ENCODE measurements around the gene EFNA3.

Gene EFNA3

GRCh38 chr1:155030899-155031298 is 47.7 kb upstream of the EFNA3 start:
- H4K20me1 ChIP-seq (ENCODE audit: low read depth, low read length) = no peaks in the 10 kb centered on the region
- no peak overlapping the region for H2AFZ ChIP-seq (ENCODE audit: low read depth, low read length, severe bottlenecking)
- H3K36me3 ChIP-seq (ENCODE audit: low read length) = no peaks in the 10 kb centered on the region
- H3K9me2 ChIP-seq (replicated peaks; ENCODE audit: insufficient read depth, low read length) = no peaks in the 10 kb centered on the region
- H3K27ac ChIP-seq (ENCODE audit: low read depth, low read length) = no peak overlapping the region
- H3K4me3 ChIP-seq (ENCODE audit: insufficient read depth, low read length, poor library complexity, severe bottlenecking) = no peak overlapping the region
- no peaks in the 10 kb centered on the region for H3F3A ChIP-seq (ENCODE audit: insufficient read depth)
- no peaks in the 10 kb centered on the region for H3K79me2 ChIP-seq (ENCODE audit: insufficient read depth, low read length)
- no peak overlapping the region for H3K9ac ChIP-seq (ENCODE audit: low read length)
- H3K27me3 ChIP-seq (ENCODE audit: low read length) = no peaks in the 10 kb centered on the region
- no peaks in the 10 kb centered on the region for H3K9me3 ChIP-seq (ENCODE audit: insufficient read depth, low read length)
- H3K4me2 ChIP-seq (ENCODE audit: low read depth, low read length, poor library complexity, severe bottlenecking) = no peak overlapping the region
- TF ChIP-seq CTCF (IDR thresholded peaks at IDR 0.05; ENCODE audit: insufficient read depth, low read length, poor library complexity, severe bottlenecking) (no peak), EZH2phosphoT487 (conservative IDR thresholded peaks at IDR 0.05; ENCODE audit: low read length) (no peak)

- no peak overlapping the region for H2AFZ ChIP-seq (ENCODE audit: low read depth, low read length, severe bottlenecking)
- H3K27ac ChIP-seq (ENCODE audit: low read depth, low read length) = no peak overlapping the region
- H3F3A ChIP-seq (ENCODE audit: insufficient read depth) = no peaks in the 10 kb centered on the region
- H3K36me3 ChIP-seq (ENCODE audit: low read length) = no peaks in the 10 kb centered on the region
- H4K20me1 ChIP-seq (ENCODE audit: low read depth, low read length) = no peaks in the 10 kb centered on the region
- H3K27me3 ChIP-seq (ENCODE audit: low read length) = no peaks in the 10 kb centered on the region
- H3K9ac ChIP-seq (ENCODE audit: low read length) = no peak overlapping the region
- H3K79me2 ChIP-seq (ENCODE audit: insufficient read depth, low read length) = no peaks in the 10 kb centered on the region
- no peak for TF ChIP-seq CTCF (IDR thresholded peaks at IDR 0.05; ENCODE audit: insufficient read depth, low read length, poor library complexity, severe bottlenecking)
- no peak for TF ChIP-seq EZH2phosphoT487 (conservative IDR thresholded peaks at IDR 0.05; ENCODE audit: low read length)
- H3K9me2 ChIP-seq (replicated peaks; ENCODE audit: insufficient read depth, low read length) = no peaks in the 10 kb centered on the region
- H3K4me3 ChIP-seq (ENCODE audit: insufficient read depth, low read length, poor library complexity, severe bottlenecking) = no peak overlapping the region
- H3K9me3 ChIP-seq (ENCODE audit: insufficient read depth, low read length) = no peaks in the 10 kb centered on the region
- no peak overlapping the region for H3K4me2 ChIP-seq (ENCODE audit: low read depth, low read length, poor library complexity, severe bottlenecking)
These were observed 45.8 kb upstream of the EFNA3 start for GRCh38 chr1:155032886-155033285.

- H3K9me3 ChIP-seq (ENCODE audit: insufficient read depth, low read length) = no peaks in the 10 kb centered on the region
- H3K4me2 ChIP-seq (ENCODE audit: low read depth, low read length, poor library complexity, severe bottlenecking) = no peak within 1 kb of the TSS
- no peaks in the 10 kb centered on the region for H4K20me1 ChIP-seq (ENCODE audit: low read depth, low read length)
- H3K9me2 ChIP-seq (replicated peaks; ENCODE audit: insufficient read depth, low read length) = no peaks in the 10 kb centered on the region
- no peak within 1 kb of the TSS for H3K4me3 ChIP-seq (ENCODE audit: insufficient read depth, low read length, poor library complexity, severe bottlenecking)
- H3F3A ChIP-seq (ENCODE audit: insufficient read depth) = no peaks in the 10 kb centered on the region
- H3K79me2 ChIP-seq (ENCODE audit: insufficient read depth, low read length) = no peaks in the 10 kb centered on the region
- no peak within 1 kb of the TSS for H3K9ac ChIP-seq (ENCODE audit: low read length)
- H3K27ac ChIP-seq (ENCODE audit: low read depth, low read length) = no peak within 1 kb of the TSS
- H3K36me3 ChIP-seq (ENCODE audit: low read length) = no peaks in the 10 kb centered on the region
- H3K27me3 ChIP-seq (ENCODE audit: low read length) = no peaks in the 10 kb centered on the region
- TF ChIP-seq EZH2phosphoT487 (conservative IDR thresholded peaks at IDR 0.05; ENCODE audit: low read length) (no peak), CTCF (IDR thresholded peaks at IDR 0.05; ENCODE audit: insufficient read depth, low read length, poor library complexity, severe bottlenecking) (no peak)
- no peak within 1 kb of the TSS for H2AFZ ChIP-seq (ENCODE audit: low read depth, low read length, severe bottlenecking)
These were observed 45.1 kb upstream of the EFNA3 start, which contains the start of the genes DCST1 and DCST2 for GRCh38 chr1:155033524-155033923. Gene DCST1 (plus strand): TSS chr1:155033824. CDS start chr1:155034037, 213 bp downstream. Gene DCST2 (minus strand): TSS chr1:155033781. CDS start chr1:155033701, 80 bp downstream.

All from SU-DHL-6 (cell line).